Activated CD4-positive, CD25-positive, alpha-beta regulatory T cell treated with anti-CD3 and anti-CD28 coated beads, Interleukin-2, amount 50 U/mL, for 16 hours (primary cell): ENCODE results near the gene ENOPH1.
"Not testable (repeated sequence)": the region's sequence is repeated elsewhere in the genome, so short reads cannot be mapped to it uniquely, and the experiment has no call there.

ENCODE experiments used
- DNase-seq: peaks from one replicate; pipeline ENCODE4 v3.0.0-alpha.2; 2020; ENCODE audit warnings: low read depth, low spot score

The ENOPH1 gene

GRCh38 chr4:82430193-82430963 is at the start of gene ENOPH1, which contains the start of gene HNRNPDL:
Gene ENOPH1, plus strand, starts transcription at chr4:82430590. Its CDS starts 240 bp downstream, at chr4:82430830.
Gene HNRNPDL, minus strand, starts transcription at chr4:82430462. Its CDS starts 772 bp downstream, at chr4:82429690.
- peak; percentile 96 for DNase-seq

DNA sequence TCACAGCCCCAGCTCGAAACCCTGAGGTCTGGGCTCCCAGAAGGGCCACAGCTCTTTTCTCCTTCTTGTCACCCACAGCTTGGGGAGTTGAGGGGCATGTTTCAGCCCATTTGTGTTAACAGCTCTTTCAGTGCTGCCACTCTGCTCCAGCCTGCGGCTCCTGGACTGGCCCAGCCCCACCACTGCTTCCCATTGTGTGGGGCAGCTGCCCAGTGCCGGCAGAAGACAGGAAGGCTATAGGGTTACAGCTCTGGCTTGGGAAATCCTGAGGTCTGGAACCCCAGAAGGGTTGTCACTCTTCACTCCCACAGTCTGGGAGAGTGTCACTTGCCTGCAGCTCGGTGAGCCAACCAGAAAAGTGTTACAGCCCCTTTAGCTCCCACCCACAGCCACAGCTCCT is 49.6 kb upstream of the ENOPH1 start:
- DNase-seq = no peak

DNA sequence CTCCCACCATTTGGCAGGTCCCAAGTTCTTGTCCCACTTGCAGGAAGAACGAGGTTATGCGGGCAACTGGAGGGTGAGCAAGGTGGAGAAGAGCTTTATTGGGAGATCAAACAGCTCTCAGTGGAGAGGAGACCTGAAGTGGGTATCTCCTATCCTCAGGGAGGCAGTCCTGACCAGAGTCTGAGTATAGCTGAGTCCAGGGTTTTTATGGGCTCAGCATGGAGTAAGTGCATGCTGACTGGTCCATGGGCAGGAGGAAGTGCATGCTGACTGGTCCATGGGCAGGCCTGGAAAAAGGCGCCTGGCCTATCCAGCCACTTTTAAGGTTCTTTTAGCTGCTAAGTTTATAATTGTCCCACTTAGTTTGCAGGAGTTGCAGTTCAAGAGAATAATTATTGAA is 49.2 kb upstream of the ENOPH1 start:
- DNase-seq = no peak

DNA sequence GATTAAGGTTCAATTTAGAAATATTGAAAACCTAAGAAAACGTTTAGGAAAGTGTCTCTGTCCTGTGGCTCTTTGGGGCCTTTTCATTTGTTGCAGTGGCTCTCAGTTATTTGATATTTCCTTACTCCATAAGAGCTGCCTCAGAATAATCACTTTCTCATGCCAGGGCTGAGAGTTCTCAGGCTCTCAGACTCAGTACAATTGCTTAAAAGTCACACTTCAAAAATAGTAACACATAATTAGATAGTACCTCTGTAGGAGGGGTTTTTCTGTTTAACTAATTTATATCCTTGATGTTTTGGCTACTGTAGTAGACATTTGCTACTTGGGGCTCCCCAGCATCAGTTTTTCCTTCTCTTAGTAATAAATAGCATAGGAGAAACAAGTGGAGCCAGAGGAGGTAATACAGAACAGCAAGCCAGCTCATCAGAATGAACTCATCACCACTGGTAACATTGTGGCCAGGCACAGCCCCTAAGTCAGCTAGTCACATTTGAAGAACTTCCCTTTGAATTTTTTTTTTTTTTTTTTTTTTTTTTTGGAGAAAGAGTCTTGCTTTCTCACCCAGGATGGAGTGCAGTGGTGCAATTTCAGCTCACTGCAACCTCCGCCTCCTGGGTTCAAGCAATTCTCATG is 48.6 kb upstream of the ENOPH1 start:
- DNase-seq = no peak

DNA sequence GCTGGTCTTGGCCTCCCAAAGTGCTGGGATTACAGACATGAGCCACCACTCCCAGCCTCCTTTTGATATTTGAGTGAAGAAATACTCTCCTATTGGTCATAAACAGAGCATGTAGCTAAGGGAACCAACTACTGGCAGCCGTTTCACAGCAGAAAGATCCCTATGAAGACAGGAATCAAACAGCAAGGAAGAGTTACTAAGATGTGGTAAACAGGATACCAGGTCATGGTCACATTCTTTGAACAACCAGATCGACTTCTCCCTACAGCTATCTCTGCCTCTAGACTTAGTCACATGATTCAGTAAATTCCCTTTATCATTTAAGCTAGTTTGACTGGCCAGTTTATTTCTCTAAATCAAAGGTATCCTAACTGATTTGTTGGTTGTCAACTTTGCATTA is 47.6 kb upstream of the ENOPH1 start:
- DNase-seq = no peak

DNA sequence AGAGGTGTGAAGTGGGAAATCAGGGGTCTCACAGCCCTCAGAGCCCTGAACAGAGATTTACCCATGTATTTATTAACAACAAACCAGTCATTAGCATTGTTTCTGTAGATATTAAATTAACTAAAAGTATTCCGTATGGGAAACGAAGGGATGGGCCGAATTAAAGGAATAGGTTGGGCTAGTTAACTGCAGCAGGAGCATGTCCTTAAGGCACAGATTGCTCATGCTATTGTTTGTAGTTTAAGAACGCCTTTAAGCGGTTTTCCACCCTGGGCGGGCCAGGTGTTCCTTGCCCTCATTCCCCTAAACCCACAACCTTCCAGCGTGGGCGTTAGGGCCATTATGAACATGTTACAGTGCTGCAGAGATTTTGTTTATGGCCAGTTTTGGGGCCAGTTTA is 44.1 kb upstream of the ENOPH1 start:
- not testable (repeated sequence) for DNase-seq

- DNase-seq = no peak
Observed at GRCh38 chr4:82388405-82388804, 42.0 kb upstream of the ENOPH1 start.

GRCh38 chr4:82390061-82390460 is 40.3 kb upstream of the ENOPH1 start:
- not testable (repeated sequence) for DNase-seq

DNA sequence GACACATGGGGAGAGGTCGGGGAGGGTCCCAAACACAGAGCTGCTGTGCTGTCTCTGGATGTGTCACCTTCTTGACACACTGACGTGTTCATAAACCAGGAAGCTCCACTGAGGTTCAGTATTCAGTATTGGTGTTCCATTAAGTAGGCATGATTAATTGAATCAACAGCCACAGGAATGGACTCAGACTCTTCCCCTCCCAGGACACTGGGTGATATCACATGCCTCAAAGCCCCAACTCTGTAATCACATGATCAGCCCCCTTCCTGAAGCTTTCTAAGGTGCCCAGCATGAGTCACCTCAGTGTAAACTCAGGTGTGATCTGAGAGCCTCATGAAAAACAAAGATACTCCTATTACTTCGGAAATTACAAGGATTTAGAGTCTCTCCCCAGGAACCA is 35.5 kb upstream of the ENOPH1 start:
- no peak for DNase-seq

DNA sequence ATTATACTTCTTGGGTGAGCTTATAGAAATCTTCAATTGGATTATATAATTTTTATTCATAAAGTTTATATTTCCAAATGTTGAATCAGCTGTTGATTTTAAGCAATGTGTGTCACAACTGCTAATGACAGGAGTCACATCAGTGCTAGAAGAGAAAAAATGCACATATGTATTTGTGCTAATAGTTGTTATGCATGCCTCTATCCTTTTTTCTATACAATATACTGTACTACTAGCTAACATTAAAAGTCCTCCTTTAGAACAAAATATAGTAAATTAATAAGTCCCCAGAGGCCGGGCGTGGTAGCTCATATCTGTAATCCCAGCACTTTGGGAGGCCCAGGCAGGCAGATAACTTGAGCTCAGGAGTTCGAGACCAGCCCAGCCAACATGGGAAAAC is 32.9 kb upstream of the ENOPH1 start:
- DNase-seq = no peak

GRCh38 chr4:82398263-82398662 is 32.1 kb upstream of the ENOPH1 start:
- no peak for DNase-seq

GRCh38 chr4:82401600-82401999 is 28.8 kb upstream of the ENOPH1 start:
- DNase-seq = no peak

- no peak for DNase-seq
Observed at GRCh38 chr4:82402196-82402775, 28.1 kb upstream of the ENOPH1 start.

GRCh38 chr4:82403725-82404124 is 26.7 kb upstream of the ENOPH1 start:
- DNase-seq = no peak

DNA sequence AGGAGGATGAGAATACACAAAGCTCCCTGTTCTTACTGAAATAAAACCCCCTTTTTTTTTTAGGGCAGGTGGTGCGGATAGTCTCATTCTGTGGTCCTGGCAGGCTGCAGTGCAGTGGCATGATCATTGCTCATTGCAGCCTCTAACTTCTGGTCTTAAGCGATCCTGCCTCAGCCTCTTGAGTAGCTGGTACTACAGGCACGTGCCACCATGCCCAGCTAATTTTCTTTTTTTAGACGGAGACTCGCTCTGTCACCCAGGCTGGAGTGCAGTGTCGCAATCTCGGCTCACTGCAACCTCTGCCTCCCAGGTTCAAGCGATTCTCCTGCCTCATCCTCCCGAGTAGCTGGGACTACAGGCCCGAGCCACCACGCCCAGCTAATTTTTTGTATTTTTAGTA is 15.3 kb upstream of the ENOPH1 start:
- DNase-seq = not testable (repeated sequence)

DNA sequence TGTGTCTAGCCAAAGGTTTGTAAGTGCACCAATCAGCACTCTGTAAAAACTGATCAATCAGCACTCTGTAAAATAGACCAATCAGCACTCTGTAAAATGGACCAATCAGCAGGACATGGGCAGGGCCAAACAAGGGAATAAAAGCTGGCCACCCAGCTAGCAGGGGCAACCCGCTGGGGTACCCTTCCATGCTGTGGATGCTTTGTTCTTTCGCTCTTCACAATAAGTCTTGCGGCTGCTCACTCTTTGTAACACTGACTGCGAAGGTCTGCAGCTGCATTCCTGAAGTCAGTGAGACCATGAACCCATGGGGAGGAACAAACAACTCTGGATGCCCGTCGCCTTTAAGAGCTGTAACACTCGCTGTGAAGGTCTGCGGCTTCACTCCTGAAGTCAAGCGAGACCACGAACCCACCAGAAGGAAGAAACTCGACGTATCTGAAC is 14.4 kb upstream of the ENOPH1 start:
- DNase-seq = no peak

DNA sequence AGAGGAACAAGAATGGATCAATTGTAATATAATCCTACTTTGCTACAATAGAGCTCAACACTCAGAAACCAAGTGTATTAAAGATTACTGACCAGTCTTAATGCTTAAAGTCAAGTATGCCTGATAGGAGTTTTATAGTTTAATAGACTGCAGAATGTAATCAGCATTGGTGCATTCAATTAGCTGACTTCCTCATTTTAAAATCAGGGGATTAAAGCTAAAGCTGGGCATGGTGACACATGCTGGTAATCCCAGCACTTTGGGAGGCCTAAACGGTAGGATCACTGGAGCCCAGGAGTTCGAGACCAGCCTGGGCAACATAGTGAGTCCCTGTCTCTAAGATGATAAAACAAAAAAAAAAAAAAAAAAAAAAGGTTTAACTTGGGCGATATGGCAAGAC is 10.9 kb upstream of the ENOPH1 start:
- no peak for DNase-seq

- DNase-seq = no peak
Observed at GRCh38 chr4:82421796-82422560, 8.4 kb upstream of the ENOPH1 start.

- DNase-seq = no peak
Observed at GRCh38 chr4:82422616-82423015, 7.8 kb upstream of the ENOPH1 start.

DNA sequence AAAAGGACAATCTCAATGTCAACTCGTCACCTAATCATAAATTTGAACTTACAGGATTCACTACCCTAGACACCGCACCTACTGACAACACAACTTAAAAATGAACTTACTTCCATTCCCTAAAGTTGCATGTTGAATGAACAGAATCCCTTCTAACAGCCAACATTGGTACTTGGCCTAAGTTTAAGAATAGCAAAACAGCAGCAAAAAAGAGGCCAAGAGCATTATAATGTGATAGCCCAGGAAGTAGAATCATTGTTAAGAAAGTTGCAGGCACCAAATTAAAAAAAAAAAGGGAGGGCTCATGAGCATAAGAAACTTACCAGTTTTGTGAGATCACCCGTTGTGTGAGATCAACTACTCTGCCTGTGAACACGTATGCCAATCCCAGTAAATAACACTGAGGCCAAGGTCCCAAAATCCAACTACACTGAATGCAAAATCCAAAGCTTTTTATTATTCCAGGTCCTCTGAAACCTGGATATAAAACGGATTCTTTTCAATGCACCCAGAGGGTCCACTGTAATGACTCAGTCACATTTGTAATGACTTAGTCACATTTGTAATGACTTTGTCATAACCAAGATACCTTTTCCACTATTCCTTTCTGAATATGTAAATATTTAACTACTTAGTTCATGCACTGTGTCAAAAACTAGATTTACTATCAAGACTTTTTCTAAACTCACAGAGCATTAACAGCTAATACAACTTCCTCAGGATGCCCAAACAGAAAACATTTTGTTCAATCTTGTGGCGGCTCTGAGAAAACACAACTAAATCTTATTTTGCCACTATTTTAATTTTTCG is 6.9 kb upstream of the ENOPH1 start:
- DNase-seq = no peak

- no peak for DNase-seq
Observed at GRCh38 chr4:82425478-82425877, 4.9 kb upstream of the ENOPH1 start.
